ENCODE measurements around the gene CDH18. TPM values are rescaled to one million over a fixed set of nuclear protein-coding genes. Genes with fewer than 3 reads are reported as not detected.

Gene CDH18
- total RNA-seq, 1 donor from 2014 or later, result not detected

DNA sequence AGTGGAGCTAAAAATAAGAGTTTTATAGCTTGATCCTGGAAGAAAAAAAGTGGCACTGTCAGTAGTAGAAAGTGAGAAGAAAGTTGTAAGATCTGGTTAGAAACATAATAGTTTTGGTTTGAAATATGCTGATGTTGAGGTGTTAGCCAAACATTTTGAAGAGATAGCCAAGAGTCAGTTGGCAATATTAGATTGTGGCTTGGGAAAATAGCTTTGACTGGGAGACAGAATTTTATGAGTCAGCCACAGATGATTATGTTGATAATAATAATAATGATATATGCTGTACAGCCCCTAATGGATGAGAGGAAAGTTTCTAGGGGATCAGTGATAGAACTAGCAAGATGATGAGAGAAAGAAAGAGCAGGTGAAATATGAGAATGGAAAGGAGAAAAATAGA, 12.4 kb upstream of the CDH18 start:
- Mint-ChIP-seq H3K9me3 (peaks cover 2% of the 10 kb centered on the region), H3K36me3 (ENCODE audit: low read depth) (no peaks in the 10 kb centered on the region), H3K27ac (no peak overlapping the region), H3K4me3 (no peak overlapping the region), H3K27me3 (no peaks in the 10 kb centered on the region), H3K4me1 (no peaks in the 10 kb centered on the region)
- TF ChIP-seq, protein P1, sequence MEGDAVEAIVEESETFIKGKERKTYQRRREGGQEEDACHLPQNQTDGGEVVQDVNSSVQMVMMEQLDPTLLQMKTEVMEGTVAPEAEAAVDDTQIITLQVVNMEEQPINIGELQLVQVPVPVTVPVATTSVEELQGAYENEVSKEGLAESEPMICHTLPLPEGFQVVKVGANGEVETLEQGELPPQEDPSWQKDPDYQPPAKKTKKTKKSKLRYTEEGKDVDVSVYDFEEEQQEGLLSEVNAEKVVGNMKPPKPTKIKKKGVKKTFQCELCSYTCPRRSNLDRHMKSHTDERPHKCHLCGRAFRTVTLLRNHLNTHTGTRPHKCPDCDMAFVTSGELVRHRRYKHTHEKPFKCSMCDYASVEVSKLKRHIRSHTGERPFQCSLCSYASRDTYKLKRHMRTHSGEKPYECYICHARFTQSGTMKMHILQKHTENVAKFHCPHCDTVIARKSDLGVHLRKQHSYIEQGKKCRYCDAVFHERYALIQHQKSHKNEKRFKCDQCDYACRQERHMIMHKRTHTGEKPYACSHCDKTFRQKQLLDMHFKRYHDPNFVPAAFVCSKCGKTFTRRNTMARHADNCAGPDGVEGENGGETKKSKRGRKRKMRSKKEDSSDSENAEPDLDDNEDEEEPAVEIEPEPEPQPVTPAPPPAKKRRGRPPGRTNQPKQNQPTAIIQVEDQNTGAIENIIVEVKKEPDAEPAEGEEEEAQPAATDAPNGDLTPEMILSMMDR (IDR thresholded peaks at IDR 0.05), result no peak
- ChIA-PET POLR2A (no interaction called here), CTCF (no interaction called here)
- ATAC-seq (ENCODE audit: low read depth), result no peak
- intact Hi-C loops (cut with micrococcal nuclease), result no loop called here
- no peak for DNase-seq

DNA sequence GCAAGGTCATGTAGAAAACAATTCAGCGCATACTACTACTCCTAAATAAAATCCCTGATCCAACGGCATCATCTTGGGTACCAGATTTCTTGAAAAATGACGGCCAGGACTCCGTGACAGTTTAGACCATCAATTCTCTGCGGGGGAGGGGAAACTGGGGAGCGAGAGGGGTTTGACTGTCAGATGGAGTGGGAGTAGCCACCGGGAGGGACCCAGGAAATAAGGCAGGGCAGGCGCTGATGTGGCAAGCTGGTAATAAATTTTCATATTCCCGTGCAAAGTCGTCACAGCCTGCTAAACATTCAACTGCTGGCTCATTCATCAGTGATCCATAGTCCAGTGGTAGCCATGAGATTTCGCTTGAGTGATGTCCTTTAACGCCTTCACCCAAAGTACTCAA, 457 bp upstream of the CDH18 start:
- ATAC-seq (ENCODE audit: low read depth), result no peak
- Mint-ChIP-seq H3K27ac (no peak overlapping the region), H3K9me3 (no peaks in the 10 kb centered on the region)

DNA sequence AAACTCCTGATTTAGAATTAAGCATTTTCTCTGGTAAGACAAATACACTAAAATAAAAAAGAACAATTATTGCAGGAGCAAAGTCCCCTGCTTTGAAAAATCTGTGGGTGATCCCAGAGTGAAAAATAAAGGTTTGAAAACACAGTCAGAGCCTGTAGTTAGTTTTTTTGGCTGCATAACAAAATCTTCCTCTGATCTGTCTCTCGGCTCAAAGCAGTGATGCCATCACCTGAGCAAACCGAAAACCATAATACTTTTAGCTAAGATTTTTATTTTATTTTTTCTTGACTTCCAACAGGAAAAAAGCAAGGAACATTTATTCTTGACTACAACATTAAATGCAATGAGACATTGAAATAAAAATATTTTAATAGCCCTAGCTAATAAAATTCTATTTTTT, 1.2 kb downstream of the CDH18 start:
- H3K9me3 Mint-ChIP-seq, result no peaks in the 10 kb centered on the region
- no peaks in the 10 kb centered on the region for H3K4me1 Mint-ChIP-seq
- H3K4me3 Mint-ChIP-seq, result no peak overlapping the region
- no peaks in the 10 kb centered on the region for H3K27me3 Mint-ChIP-seq
- ATAC-seq (ENCODE audit: low read depth), result no peak
- ChIA-PET POLR2A (no interaction called here), CTCF (no interaction called here)
- TF ChIP-seq, protein P1 (IDR thresholded peaks at IDR 0.05), result no peak
- H3K36me3 Mint-ChIP-seq (ENCODE audit: low read depth), result no peaks in the 10 kb centered on the region
- intact Hi-C loops (cut with micrococcal nuclease), result no loop called here
- DNase-seq, result no peak
- H3K27ac Mint-ChIP-seq, result no peak overlapping the region

More for the DNA sequence above, 457 bp upstream of the CDH18 start:
- ChIA-PET POLR2A (no interaction called here), CTCF (no interaction called here)
- Mint-ChIP-seq H3K27me3 (no peaks in the 10 kb centered on the region), H3K4me1 (no peaks in the 10 kb centered on the region), H3K4me3 (no peak overlapping the region), H3K36me3 (ENCODE audit: low read depth) (no peaks in the 10 kb centered on the region)
- TF ChIP-seq, protein P1 (IDR thresholded peaks at IDR 0.05), result no peak
- intact Hi-C loops (cut with micrococcal nuclease), result no loop called here
- DNase-seq, result no peak

DNA sequence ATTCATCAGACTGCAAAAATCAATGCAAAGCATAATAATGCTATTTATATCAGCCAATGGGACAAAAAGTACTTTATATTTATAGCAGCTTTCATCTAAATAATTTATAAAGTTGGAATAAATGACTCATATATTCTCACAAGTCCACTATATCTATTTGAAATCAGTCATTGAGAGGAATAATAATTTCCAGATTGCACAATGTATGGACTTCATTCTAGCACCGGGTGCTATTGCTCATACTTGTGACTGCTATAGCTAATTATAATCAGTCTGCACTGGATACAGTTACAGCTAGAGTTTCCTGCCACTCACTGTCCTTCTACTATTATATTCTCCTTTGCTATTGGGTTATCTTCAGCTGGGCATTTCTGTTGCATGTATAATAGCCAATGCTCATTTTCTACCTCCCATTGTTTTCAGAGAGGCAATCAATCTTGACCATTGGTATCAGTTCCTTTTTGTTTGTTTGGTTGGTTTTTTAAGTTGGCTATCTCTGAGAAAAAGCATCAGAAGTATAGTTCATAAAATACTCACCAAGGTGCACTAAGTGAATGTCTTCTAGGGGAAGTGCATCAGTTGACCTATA, 1.9 kb downstream of the CDH18 start:
- Mint-ChIP-seq H3K4me3 (no peak overlapping the region), H3K9me3 (peaks cover under 1% of the 10 kb centered on the region), H3K36me3 (ENCODE audit: low read depth) (no peaks in the 10 kb centered on the region), H3K4me1 (no peaks in the 10 kb centered on the region), H3K27ac (no peak overlapping the region), H3K27me3 (no peaks in the 10 kb centered on the region)
- DNase-seq (no peak), ATAC-seq (ENCODE audit: low read depth) (no peak)
- CTCF ChIA-PET, result no interaction called here
- POLR2A ChIA-PET, result no interaction called here
- intact Hi-C loops (cut with micrococcal nuclease), result no loop called here
- TF ChIP-seq, protein P1 (IDR thresholded peaks at IDR 0.05), result no peak

DNA sequence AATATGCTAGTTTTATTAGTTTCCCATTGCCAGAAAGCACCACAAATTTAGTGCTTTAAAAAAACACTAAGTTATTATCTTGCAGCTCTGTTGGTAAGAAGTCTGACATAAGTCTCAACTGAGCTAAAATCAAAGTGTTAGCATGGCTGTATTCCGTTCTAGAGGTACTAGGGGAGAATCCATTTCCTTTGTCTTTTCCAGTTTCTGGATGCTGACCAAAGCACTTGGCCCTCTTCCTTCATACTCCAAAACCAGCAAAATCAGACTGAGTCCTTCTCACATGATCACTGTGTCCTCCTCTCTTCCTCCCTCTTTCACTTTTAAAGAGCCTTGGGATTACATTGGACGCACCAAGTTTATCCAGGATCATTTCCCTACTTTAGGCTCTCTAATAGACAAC, 9.5 kb downstream of the CDH18 start:
- CTCF ChIA-PET, result no interaction called here

More for the DNA sequence above, 9.5 kb downstream of the CDH18 start:
- no peaks in the 10 kb centered on the region for H3K4me1 Mint-ChIP-seq
- H3K4me3 Mint-ChIP-seq, result no peak overlapping the region
- ATAC-seq (ENCODE audit: low read depth) (no peak), DNase-seq (no peak)
- no peaks in the 10 kb centered on the region for H3K36me3 Mint-ChIP-seq (ENCODE audit: low read depth)
- TF ChIP-seq, protein P1 (IDR thresholded peaks at IDR 0.05), result no peak
- H3K27ac Mint-ChIP-seq, result no peak overlapping the region
- H3K27me3 Mint-ChIP-seq, result no peaks in the 10 kb centered on the region
- POLR2A ChIA-PET, result no interaction called here
- intact Hi-C loops (cut with micrococcal nuclease), result no loop called here
- peaks cover 8% of the 10 kb centered on the region for H3K9me3 Mint-ChIP-seq

All from activated B cell treated with CpG ODN at 0.5 μM for 24 hours (primary cell).